ENCODE data around the gene SPOUT1. TPM values are rescaled to one million over a fixed set of nuclear protein-coding genes. Genes with fewer than 3 reads are reported as not detected.

The SPOUT1 gene
- total RNA-seq, 4 donors from 2014 or later = 20.2 to 38.1 (median 23.7) TPM

- no peak for TF ChIP-seq CTCF (IDR thresholded peaks at IDR 0.05; ENCODE audit: low read depth)
Measured at GRCh38 chr9:128792134-128792533, 37.5 kb downstream of the SPOUT1 start.

GRCh38 chr9:128790536-128790935 is 39.1 kb downstream of the SPOUT1 start:
- TF ChIP-seq CTCF (IDR thresholded peaks at IDR 0.05; ENCODE audit: low read depth) = no peak

- TF ChIP-seq CTCF (IDR thresholded peaks at IDR 0.05; ENCODE audit: low read depth) = no peak
Measured at GRCh38 chr9:128788445-128788844, 41.1 kb downstream of the SPOUT1 start.

- no peak for TF ChIP-seq CTCF (IDR thresholded peaks at IDR 0.05; ENCODE audit: low read depth)
Measured at GRCh38 chr9:128787659-128788058, 41.9 kb downstream of the SPOUT1 start.

- TF ChIP-seq CTCF (IDR thresholded peaks at IDR 0.05; ENCODE audit: low read depth) = no peak
Measured at GRCh38 chr9:128786681-128787601, 42.7 kb downstream of the SPOUT1 start, which contains the start of gene TBC1D13. Gene TBC1D13 (plus strand): TSS chr9:128787253. CDS start chr9:128787354, 101 bp downstream.

- TF ChIP-seq CTCF (IDR thresholded peaks at IDR 0.05; ENCODE audit: low read depth) = no peak
Measured at GRCh38 chr9:128785427-128785826, 44.2 kb downstream of the SPOUT1 start.

GRCh38 chr9:128782669-128783068 is 46.9 kb downstream of the SPOUT1 start:
- TF ChIP-seq CTCF (IDR thresholded peaks at IDR 0.05; ENCODE audit: low read depth) = no peak
